HG03575 (cell line): ENCODE results near the gene KDM7A.

Experiments used
- ATAC-seq: cut with Tn5 transposase; IDR thresholded peaks from one replicate; pipeline ENCODE4 v1.9.1; 2021; ENCODE audit not compliant: unreplicated experiment, insufficient number of reproducible peaks, low FRiP score; ENCODE audit errors: extremely low read depth

Gene KDM7A

GRCh38 chr7:140061607-140061930 is 115.2 kb downstream of the KDM7A start:
- no peak for ATAC-seq

GRCh38 chr7:140060788-140061606 is 115.8 kb downstream of the KDM7A start:
- ATAC-seq = no peak

GRCh38 chr7:140060243-140060630 is 116.5 kb downstream of the KDM7A start:
- no peak for ATAC-seq

GRCh38 chr7:140059273-140060242 is 117.2 kb downstream of the KDM7A start:
- no peak for ATAC-seq

- no peak for ATAC-seq
Observed at GRCh38 chr7:140058517-140058916, 118.3 kb downstream of the KDM7A start.

- no peak for ATAC-seq
Observed at GRCh38 chr7:140057143-140057535, 119.6 kb downstream of the KDM7A start.

- ATAC-seq = no peak
Observed at GRCh38 chr7:140056431-140057142, 120.2 kb downstream of the KDM7A start.

GRCh38 chr7:140055833-140056232 is 121.0 kb downstream of the KDM7A start:
- ATAC-seq = no peak

- ATAC-seq = no peak
Observed at GRCh38 chr7:140054751-140055150, 122.0 kb downstream of the KDM7A start.

- peak; percentile 93 for ATAC-seq
Observed at GRCh38 chr7:140053812-140054539, 122.8 kb downstream of the KDM7A start.

- ATAC-seq = no peak
Observed at GRCh38 chr7:140051820-140052219, 125.0 kb downstream of the KDM7A start.

GRCh38 chr7:140050100-140050499 is 126.7 kb downstream of the KDM7A start:
- ATAC-seq = no peak

- ATAC-seq = no peak
Observed at GRCh38 chr7:140049339-140050024, 127.3 kb downstream of the KDM7A start.

GRCh38 chr7:140048989-140049338 is 127.8 kb downstream of the KDM7A start:
- ATAC-seq = no peak

GRCh38 chr7:140048138-140048537 is 128.6 kb downstream of the KDM7A start:
- ATAC-seq = no peak

- ATAC-seq = no peak
Observed at GRCh38 chr7:140047197-140047596, 129.6 kb downstream of the KDM7A start.

- no peak for ATAC-seq
Observed at GRCh38 chr7:140045697-140046096, 131.1 kb downstream of the KDM7A start.

GRCh38 chr7:140044251-140044650 is 132.5 kb downstream of the KDM7A start:
- ATAC-seq = no peak

GRCh38 chr7:140042386-140042670 is 134.5 kb downstream of the KDM7A start:
- ATAC-seq = no peak
